ENCODE results near the gene ZKSCAN3.
"Not testable (repeated sequence)": the region's sequence is repeated elsewhere in the genome, so short reads cannot be mapped to it uniquely, and the experiment has no call there.

The ZKSCAN3 gene

DNA sequence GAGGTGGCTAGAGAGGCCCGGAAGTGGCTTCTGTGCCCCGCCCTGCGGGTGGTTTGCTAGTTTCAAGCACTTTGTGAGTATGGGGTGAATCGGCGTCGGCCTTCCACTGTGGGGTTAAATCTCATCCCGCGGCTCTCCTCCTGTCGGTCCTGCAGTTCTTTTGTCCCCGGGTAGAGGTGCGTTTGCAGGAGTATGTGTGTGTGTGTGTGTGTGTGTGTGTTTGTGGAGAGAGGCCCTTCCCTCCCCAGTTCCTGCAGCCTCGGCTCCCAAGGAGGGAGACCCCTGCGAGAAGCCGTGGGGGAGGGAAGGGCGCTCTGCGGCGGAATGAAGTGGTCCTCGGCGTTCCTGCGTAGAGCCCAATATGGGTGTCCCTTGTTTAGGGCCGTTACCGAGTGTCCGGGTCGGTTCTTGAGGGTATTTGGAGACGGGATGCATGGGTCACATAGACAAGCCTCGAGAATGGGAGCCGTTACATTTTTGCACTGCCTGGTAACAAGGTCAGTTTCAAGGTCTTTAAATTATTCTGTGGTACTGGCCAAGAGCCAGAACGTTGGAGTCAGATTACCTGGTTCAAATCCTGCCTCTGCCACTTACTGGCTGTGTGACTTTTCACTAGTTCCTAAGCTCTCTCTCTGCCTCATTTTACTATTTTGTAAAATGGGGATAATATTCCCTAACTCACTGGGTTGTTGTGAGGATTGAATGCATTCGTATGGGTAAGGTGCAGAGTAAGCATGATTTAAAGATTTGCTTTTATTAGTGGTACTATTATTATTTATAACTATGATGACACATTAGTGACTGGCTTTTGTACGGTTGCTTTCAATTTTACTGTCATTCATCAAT lies at the start of gene ZKSCAN3:
TSS of gene ZKSCAN3 (plus strand) at position 56 of the 846 bp plus-strand sequence. CDS start 9,640 bp downstream, outside the sequence.
- peak within 1 kb of the TSS; percentile 79 for H3K4me3 ChIP-seq (ENCODE audit: low read length)
- no peaks in the 10 kb centered on the region for H3K9me3 ChIP-seq (ENCODE audit: control insufficient read depth, low read length)
- no peaks in the 10 kb centered on the region for H3K27me3 ChIP-seq (ENCODE audit: control insufficient read depth, insufficient read depth, low read length)
- H3K36me3 ChIP-seq (ENCODE audit: control insufficient read depth, insufficient read depth, low read length), result no peaks in the 10 kb centered on the region
- peaks cover 19% of the 10 kb centered on the region for H3K4me1 ChIP-seq (ENCODE audit: control insufficient read depth, insufficient read depth, low read length)
- H3K9ac ChIP-seq (ENCODE audit: low read length), result peak within 1 kb of the TSS; percentile 79

DNA sequence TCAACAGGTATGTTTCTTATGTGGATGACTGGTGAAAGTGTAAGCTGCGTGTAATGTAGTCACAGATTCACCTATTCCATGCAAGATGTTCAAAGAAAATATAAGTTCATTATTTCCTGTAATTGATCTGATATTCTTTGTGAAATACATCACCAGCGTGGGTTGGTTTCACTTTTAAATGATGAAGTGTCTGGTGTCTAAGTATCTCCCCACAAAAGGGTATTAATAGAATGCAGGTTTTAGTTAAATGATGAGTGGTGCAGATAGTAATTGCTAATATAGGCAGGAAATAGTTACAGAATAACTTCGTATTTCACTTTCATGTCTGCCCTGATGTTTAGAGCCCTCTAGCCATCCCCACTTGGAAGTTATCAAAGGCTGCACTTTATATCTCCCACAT lies 46.2 kb upstream of the ZKSCAN3 start:
- Histone ChIP-seq H3K4me1 (ENCODE audit: control insufficient read depth, insufficient read depth, low read length) (no peaks in the 10 kb centered on the region), H3K9me3 (ENCODE audit: control insufficient read depth, low read length) (no peaks in the 10 kb centered on the region), H3K27me3 (ENCODE audit: control insufficient read depth, insufficient read depth, low read length) (no peaks in the 10 kb centered on the region), H3K36me3 (ENCODE audit: control insufficient read depth, insufficient read depth, low read length) (no peaks in the 10 kb centered on the region), H3K9ac (ENCODE audit: low read length) (no peak overlapping the region), H3K4me3 (ENCODE audit: low read length) (no peak overlapping the region)

DNA sequence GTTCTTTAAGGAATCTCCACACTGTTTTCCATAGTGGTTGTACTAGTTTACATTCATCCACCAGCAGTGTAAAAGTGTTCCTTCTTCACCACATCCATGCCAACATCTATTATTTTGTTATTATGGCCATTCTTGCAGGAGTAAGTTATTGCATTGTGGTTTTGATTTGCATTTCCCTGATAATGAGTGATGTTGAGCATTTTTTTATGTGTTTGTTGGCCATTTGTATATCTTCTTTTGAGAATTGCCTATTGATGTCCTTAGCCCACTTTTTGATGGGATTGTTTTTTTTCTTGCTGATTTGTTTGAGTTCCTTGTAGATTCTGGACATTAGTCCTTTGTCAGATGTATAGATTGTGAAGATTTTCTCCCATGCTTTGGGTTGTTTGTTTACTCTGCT lies 43.4 kb upstream of the ZKSCAN3 start:
- H3K4me1 ChIP-seq (ENCODE audit: control insufficient read depth, insufficient read depth, low read length); H3K9me3 ChIP-seq (ENCODE audit: control insufficient read depth, low read length); H3K27me3 ChIP-seq (ENCODE audit: control insufficient read depth, insufficient read depth, low read length); H3K4me3 ChIP-seq (ENCODE audit: low read length); H3K36me3 ChIP-seq (ENCODE audit: control insufficient read depth, insufficient read depth, low read length); H3K9ac ChIP-seq (ENCODE audit: low read length): not testable (repeated sequence)

DNA sequence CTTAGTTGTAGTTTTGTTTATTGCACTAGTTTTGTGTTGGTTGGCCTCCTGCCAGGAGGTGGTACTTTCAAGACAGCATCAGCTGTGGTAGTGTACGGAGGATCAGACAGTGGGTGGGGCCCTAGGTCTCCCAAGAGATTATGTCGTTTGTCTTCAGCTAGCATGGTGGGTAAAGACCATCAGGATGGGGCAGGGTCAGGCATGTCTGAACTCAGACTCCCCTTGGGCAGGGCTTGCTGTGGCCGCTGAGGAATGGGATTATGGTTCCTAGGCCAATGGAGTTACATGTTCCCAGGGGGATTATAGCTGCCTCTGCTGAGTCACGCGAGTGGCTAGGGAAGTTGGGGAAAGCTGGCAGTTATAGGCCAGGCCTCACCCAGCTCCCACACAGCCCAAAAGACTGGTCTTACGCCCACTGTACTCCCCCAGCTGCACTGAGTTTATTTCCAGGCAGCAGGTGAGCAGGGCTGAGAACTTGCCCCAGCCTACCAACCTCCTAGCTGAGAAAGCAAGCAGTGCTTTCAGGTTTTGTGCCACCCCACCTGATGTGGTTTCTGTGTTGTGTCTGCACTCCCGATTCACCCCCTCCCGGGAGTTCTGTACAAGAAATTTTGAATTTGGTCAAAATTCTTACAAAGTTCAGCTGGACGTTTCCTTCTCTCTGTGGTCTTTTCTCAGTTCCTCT lies 38.5 kb upstream of the ZKSCAN3 start:
- H3K4me1 ChIP-seq (ENCODE audit: control insufficient read depth, insufficient read depth, low read length), result no peaks in the 10 kb centered on the region
- no peaks in the 10 kb centered on the region for H3K9me3 ChIP-seq (ENCODE audit: control insufficient read depth, low read length)
- H3K9ac ChIP-seq (ENCODE audit: low read length), result no peak overlapping the region
- H3K4me3 ChIP-seq (ENCODE audit: low read length), result no peak overlapping the region
- no peaks in the 10 kb centered on the region for H3K36me3 ChIP-seq (ENCODE audit: control insufficient read depth, insufficient read depth, low read length)
- no peaks in the 10 kb centered on the region for H3K27me3 ChIP-seq (ENCODE audit: control insufficient read depth, insufficient read depth, low read length)

DNA sequence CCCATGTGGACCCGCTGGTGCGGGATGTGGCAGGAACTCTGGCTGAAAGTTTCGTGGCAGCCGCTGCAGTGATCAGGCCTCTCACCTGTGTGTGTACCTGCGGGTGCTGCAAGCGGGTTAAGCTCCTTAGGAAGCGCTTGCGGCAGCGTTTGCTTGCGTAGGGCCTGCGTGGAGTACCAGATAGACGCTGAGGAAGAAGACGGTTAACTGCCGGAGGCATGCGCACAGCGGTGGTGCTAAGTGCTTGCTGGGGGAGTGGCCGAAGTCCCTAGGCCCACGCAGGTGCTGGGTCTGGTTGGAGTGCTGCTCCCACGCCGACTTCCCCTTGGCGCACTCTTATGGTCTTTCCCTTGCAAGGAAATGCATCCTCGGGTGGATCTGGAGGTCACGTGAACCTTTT lies 36.8 kb upstream of the ZKSCAN3 start:
- H3K4me1 ChIP-seq (ENCODE audit: control insufficient read depth, insufficient read depth, low read length), result no peaks in the 10 kb centered on the region
- H3K9ac ChIP-seq (ENCODE audit: low read length), result no peak overlapping the region
- no peaks in the 10 kb centered on the region for H3K9me3 ChIP-seq (ENCODE audit: control insufficient read depth, low read length)
- H3K27me3 ChIP-seq (ENCODE audit: control insufficient read depth, insufficient read depth, low read length), result no peaks in the 10 kb centered on the region
- H3K36me3 ChIP-seq (ENCODE audit: control insufficient read depth, insufficient read depth, low read length), result no peaks in the 10 kb centered on the region
- no peak overlapping the region for H3K4me3 ChIP-seq (ENCODE audit: low read length)

DNA sequence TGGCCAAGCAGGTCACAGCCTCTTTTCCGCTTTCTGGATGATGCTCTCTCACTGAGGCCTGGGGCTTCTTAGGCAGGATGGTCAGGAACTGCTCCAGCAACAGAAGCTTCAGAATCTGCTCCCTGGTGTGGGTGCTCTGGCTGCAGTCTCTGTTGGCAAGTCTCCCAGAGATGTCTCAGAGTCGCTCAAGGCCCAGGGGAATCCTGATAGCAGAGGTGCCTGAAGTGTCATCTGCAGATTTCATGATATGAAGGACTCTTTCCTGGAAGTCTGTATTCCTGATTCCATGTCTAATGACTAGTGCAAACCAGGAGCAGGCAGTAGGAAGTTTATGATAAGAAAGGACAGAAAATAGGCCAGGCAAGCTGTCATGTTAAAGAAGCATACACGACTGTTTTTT lies 34.1 kb upstream of the ZKSCAN3 start:
- H3K36me3 ChIP-seq (ENCODE audit: control insufficient read depth, insufficient read depth, low read length), result no peaks in the 10 kb centered on the region
- no peaks in the 10 kb centered on the region for H3K27me3 ChIP-seq (ENCODE audit: control insufficient read depth, insufficient read depth, low read length)
- no peak overlapping the region for H3K9ac ChIP-seq (ENCODE audit: low read length)
- no peaks in the 10 kb centered on the region for H3K9me3 ChIP-seq (ENCODE audit: control insufficient read depth, low read length)
- H3K4me1 ChIP-seq (ENCODE audit: control insufficient read depth, insufficient read depth, low read length), result no peaks in the 10 kb centered on the region
- no peak overlapping the region for H3K4me3 ChIP-seq (ENCODE audit: low read length)

DNA sequence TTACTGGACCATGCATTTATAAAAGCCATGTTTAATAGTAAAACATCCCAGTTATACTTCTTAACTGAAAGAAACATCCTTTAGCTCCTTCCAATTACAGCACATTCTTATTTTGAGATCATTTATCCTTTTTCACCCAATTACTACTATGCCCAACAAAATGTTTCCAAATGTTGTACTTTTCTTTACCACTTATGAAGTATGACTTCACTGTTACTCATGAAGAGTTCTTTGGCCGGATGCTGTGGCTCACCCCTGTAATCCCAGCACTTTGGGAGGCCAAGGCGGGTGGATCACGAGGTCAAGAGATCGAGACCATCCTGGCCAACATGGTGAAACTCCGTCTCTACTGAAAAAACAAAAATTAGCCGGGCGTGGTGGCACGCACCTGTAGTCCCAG lies 31.9 kb upstream of the ZKSCAN3 start:
- not testable (repeated sequence) for H3K4me1 ChIP-seq (ENCODE audit: control insufficient read depth, insufficient read depth, low read length); H3K9me3 ChIP-seq (ENCODE audit: control insufficient read depth, low read length); H3K4me3 ChIP-seq (ENCODE audit: low read length); H3K27me3 ChIP-seq (ENCODE audit: control insufficient read depth, insufficient read depth, low read length); H3K36me3 ChIP-seq (ENCODE audit: control insufficient read depth, insufficient read depth, low read length); H3K9ac ChIP-seq (ENCODE audit: low read length)

DNA sequence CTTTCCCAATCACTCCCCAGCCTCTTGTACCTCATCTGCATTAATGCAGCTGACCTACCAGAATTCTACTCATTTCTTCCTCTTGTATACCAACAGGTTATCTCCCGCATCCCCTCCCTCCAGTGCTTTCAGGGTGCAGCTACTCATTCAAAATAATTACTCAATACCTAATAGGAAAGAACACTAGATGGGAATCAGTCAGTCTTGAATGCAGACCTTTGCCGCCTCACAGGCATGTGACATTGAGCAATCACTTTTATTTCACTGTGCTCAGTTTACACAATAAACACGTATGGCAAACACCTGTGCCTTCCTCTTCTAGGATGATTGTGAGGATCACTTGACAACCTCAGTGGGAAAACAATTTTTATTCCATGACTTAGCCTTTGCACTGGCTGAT lies 27.1 kb upstream of the ZKSCAN3 start:
- no peak overlapping the region for H3K9ac ChIP-seq (ENCODE audit: low read length)
- no peaks in the 10 kb centered on the region for H3K27me3 ChIP-seq (ENCODE audit: control insufficient read depth, insufficient read depth, low read length)
- no peak overlapping the region for H3K4me3 ChIP-seq (ENCODE audit: low read length)
- no peaks in the 10 kb centered on the region for H3K4me1 ChIP-seq (ENCODE audit: control insufficient read depth, insufficient read depth, low read length)
- H3K9me3 ChIP-seq (ENCODE audit: control insufficient read depth, low read length), result peaks cover 13% of the 10 kb centered on the region
- H3K36me3 ChIP-seq (ENCODE audit: control insufficient read depth, insufficient read depth, low read length), result peaks cover 11% of the 10 kb centered on the region

DNA sequence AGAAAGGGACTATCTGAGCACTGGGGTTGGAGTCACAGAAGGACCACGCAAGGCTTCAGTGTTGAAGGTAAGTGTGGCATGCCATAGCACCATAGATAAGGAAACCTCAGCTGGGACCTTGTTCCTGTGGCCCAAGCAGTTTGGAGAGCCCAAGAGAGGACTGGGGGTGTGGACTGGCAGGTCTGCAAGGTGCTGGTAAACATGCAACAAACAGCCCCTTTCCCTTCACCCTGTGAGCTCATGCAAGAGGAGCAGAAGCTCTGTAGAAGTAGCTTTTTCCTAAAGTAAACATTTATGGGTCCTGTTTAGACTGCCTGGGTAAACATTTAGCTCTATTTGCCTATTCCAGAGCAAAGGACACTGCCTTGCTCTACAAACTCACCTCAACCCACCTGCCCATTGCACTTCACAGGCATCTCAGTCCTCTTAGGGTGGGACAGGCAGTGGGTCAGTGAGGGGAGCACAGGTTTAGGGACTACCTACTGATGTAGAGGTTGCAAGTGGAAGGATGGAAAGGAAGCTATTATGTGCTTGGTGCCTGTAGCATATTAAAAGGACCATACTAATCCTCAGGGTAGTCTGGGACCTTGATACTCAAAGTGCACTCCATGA lies 25.8 kb upstream of the ZKSCAN3 start:
- no peak overlapping the region for H3K4me3 ChIP-seq (ENCODE audit: low read length)
- no peak overlapping the region for H3K9ac ChIP-seq (ENCODE audit: low read length)
- H3K9me3 ChIP-seq (ENCODE audit: control insufficient read depth, low read length), result peaks cover 13% of the 10 kb centered on the region
- H3K36me3 ChIP-seq (ENCODE audit: control insufficient read depth, insufficient read depth, low read length), result peaks cover 11% of the 10 kb centered on the region
- no peaks in the 10 kb centered on the region for H3K27me3 ChIP-seq (ENCODE audit: control insufficient read depth, insufficient read depth, low read length)
- H3K4me1 ChIP-seq (ENCODE audit: control insufficient read depth, insufficient read depth, low read length), result no peaks in the 10 kb centered on the region

DNA sequence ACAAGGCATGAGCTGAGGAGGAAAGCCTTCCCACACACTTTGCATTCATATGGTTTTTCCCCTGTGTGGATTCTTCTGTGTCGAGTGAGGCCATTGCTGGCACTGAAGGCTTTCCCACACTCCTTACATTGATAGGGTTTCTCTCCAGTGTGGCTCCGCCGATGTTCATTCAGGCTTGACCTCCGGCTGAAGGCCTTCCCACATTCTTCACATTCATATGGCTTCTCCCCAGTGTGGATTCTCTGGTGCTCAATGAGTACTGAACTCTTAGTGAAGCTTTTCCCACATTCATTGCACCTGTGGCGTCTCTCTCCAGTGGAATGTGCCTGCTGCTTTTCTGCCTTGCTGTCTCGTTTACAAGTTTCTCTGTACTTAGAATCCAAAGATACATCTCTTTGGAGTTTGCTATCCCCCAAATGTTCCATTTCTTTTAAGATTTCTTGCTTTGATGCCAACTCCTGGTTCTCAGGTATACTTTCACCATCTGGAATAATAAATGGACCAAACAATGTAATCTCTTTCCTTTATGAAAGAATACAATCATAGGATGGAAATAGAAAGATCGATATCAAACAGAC lies 23.3 kb upstream of the ZKSCAN3 start:
- peaks cover 11% of the 10 kb centered on the region for H3K36me3 ChIP-seq (ENCODE audit: control insufficient read depth, insufficient read depth, low read length)
- no peaks in the 10 kb centered on the region for H3K27me3 ChIP-seq (ENCODE audit: control insufficient read depth, insufficient read depth, low read length)
- H3K4me1 ChIP-seq (ENCODE audit: control insufficient read depth, insufficient read depth, low read length), result no peaks in the 10 kb centered on the region
- H3K9me3 ChIP-seq (ENCODE audit: control insufficient read depth, low read length), result peaks cover 13% of the 10 kb centered on the region
- H3K4me3 ChIP-seq (ENCODE audit: low read length), result no peak overlapping the region
- no peak overlapping the region for H3K9ac ChIP-seq (ENCODE audit: low read length)

DNA sequence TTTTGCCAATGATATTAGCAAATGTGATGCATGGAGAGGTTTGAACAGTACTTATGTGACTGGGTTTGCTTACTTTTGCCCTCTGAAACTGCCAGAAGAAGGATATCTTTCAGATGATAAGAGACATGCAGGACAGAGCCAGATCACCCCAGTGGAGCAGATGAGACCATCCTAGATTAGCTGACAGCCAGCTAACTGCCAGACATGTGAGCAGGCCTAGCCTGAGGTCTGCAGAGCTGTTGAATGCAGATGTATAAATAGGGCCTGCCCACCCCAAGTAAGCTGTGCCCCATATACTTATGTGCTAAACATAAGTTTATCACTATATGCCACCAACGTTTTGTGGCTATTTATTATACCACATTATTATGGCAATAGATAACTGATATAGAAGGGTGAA lies 19.7 kb upstream of the ZKSCAN3 start:
- Histone ChIP-seq H3K9ac (ENCODE audit: low read length) (no peak overlapping the region), H3K4me1 (ENCODE audit: control insufficient read depth, insufficient read depth, low read length) (peaks cover 2% of the 10 kb centered on the region), H3K27me3 (ENCODE audit: control insufficient read depth, insufficient read depth, low read length) (no peaks in the 10 kb centered on the region), H3K36me3 (ENCODE audit: control insufficient read depth, insufficient read depth, low read length) (peaks cover 11% of the 10 kb centered on the region), H3K4me3 (ENCODE audit: low read length) (no peak overlapping the region), H3K9me3 (ENCODE audit: control insufficient read depth, low read length) (peaks cover 13% of the 10 kb centered on the region)

DNA sequence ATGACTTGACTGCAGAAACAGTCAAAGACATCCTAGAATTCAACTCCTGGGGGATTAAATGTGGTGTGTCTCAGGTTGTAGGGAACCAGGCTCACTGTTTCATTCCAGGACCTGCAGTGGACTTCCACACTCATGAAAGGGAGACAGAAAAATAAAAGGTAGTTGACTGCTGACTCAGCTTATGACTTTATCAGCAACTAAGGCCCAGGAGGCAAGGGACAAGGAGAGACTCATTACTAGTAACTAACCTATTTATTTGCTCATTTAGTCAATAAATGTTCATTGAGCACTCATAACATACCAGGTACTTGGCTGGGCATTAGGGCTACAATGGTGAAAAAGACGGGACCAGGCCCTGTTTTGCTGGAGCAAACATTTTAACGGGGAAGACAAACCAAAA lies 16.7 kb upstream of the ZKSCAN3 start:
- Histone ChIP-seq H3K9ac (ENCODE audit: low read length) (no peak overlapping the region), H3K27me3 (ENCODE audit: control insufficient read depth, insufficient read depth, low read length) (no peaks in the 10 kb centered on the region), H3K4me3 (ENCODE audit: low read length) (no peak overlapping the region), H3K9me3 (ENCODE audit: control insufficient read depth, low read length) (no peaks in the 10 kb centered on the region), H3K36me3 (ENCODE audit: control insufficient read depth, insufficient read depth, low read length) (no peaks in the 10 kb centered on the region), H3K4me1 (ENCODE audit: control insufficient read depth, insufficient read depth, low read length) (peaks cover 12% of the 10 kb centered on the region)

All from mucosa of stomach (tissue), 1 donor.